ENCODE data around the gene CLMN.

Gene CLMN

GRCh38 chr14:95318399-95319311 is 1.1 kb downstream of the CLMN start:
- TF ChIP-seq, protein P1, sequence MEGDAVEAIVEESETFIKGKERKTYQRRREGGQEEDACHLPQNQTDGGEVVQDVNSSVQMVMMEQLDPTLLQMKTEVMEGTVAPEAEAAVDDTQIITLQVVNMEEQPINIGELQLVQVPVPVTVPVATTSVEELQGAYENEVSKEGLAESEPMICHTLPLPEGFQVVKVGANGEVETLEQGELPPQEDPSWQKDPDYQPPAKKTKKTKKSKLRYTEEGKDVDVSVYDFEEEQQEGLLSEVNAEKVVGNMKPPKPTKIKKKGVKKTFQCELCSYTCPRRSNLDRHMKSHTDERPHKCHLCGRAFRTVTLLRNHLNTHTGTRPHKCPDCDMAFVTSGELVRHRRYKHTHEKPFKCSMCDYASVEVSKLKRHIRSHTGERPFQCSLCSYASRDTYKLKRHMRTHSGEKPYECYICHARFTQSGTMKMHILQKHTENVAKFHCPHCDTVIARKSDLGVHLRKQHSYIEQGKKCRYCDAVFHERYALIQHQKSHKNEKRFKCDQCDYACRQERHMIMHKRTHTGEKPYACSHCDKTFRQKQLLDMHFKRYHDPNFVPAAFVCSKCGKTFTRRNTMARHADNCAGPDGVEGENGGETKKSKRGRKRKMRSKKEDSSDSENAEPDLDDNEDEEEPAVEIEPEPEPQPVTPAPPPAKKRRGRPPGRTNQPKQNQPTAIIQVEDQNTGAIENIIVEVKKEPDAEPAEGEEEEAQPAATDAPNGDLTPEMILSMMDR (IDR thresholded peaks at IDR 0.05), result no peak

GRCh38 chr14:95317817-95318343 is 1.8 kb downstream of the CLMN start:
- TF ChIP-seq, protein P1 (IDR thresholded peaks at IDR 0.05), result no peak

GRCh38 chr14:95316821-95317220 is 2.9 kb downstream of the CLMN start:
- TF ChIP-seq, protein P1 (IDR thresholded peaks at IDR 0.05), result no peak

DNA sequence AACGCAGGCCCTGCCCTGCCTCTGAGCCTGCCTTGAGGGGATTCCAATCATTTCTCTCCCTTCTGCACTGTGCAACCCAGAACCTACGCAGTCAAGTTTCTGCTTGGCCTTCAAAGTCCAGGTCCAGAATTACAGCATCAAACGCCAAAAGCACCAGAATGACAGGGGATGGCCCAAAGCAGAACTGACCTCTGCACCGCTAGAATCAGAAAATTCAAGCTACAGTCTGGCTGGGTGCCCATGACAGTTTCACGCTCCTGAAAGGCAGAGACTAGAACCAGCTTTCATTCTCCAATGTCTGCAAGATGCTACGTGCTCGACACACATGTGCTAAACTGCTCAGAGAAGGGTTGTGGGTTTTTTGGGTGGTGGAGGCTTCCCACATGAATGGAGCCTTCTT is 4.1 kb downstream of the CLMN start:
- TF ChIP-seq, protein P1 (IDR thresholded peaks at IDR 0.05), result no peak

- TF ChIP-seq, protein P1 (IDR thresholded peaks at IDR 0.05), result no peak
Measured at GRCh38 chr14:95315156-95315555, 4.6 kb downstream of the CLMN start.

DNA sequence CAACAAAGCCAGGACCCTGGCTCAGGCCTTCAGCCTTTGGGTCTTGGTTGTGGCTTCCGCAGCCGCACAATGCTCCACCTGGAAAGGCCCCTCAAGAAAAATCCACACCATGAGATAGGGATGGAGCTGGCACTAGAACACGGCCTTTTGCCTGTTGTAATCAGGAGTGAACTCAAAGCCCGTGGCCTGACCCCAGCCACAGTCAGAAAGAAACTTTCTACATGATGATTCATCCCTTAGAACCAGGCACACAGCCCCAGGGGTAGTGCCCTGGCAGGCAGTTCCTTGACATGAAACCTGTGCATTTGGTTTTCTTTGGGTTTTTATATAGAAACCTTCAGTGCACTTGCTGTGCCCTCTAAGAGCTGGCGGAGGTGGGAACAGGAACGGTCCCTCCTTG is 5.1 kb downstream of the CLMN start:
- TF ChIP-seq, protein P1 (IDR thresholded peaks at IDR 0.05), result no peak

DNA sequence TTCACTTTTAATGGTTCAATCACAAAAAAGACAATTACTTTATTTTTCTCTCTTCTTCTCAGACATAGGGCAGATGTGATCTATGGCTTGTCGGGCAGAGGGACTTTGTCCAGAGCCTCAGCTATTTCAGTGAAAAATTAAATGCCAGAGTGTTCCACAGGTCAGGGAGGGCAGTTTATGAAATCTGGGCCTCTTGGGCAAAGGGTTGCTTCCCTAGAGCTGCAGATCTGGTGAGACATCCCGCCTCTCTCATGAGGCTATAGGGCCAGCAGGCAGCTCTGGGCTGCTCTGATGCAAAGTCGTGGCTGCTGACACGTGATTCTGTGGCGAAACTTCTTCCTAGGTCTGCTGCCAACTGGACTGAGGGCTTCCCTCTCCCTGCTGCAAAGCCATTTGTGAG is 6.0 kb downstream of the CLMN start:
- TF ChIP-seq, protein P1 (IDR thresholded peaks at IDR 0.05), result no peak
